ENCODE data around the gene SLC12A5.

SLC12A5 gene

GRCh38 chr20:46046588-46047310, 17.7 kb downstream of the SLC12A5 start:
- no peak for DNase-seq (ENCODE audit: low spot score)
- Histone ChIP-seq H3K4me3 (no peak overlapping the region), H3K27ac (no peak overlapping the region)
- TF ChIP-seq, protein P1, sequence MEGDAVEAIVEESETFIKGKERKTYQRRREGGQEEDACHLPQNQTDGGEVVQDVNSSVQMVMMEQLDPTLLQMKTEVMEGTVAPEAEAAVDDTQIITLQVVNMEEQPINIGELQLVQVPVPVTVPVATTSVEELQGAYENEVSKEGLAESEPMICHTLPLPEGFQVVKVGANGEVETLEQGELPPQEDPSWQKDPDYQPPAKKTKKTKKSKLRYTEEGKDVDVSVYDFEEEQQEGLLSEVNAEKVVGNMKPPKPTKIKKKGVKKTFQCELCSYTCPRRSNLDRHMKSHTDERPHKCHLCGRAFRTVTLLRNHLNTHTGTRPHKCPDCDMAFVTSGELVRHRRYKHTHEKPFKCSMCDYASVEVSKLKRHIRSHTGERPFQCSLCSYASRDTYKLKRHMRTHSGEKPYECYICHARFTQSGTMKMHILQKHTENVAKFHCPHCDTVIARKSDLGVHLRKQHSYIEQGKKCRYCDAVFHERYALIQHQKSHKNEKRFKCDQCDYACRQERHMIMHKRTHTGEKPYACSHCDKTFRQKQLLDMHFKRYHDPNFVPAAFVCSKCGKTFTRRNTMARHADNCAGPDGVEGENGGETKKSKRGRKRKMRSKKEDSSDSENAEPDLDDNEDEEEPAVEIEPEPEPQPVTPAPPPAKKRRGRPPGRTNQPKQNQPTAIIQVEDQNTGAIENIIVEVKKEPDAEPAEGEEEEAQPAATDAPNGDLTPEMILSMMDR (IDR thresholded peaks at IDR 0.05), result no peak

GRCh38 chr20:46047821-46048220, 18.8 kb downstream of the SLC12A5 start:
- TF ChIP-seq, protein P1 (IDR thresholded peaks at IDR 0.05), result no peak
- H3K4me3 ChIP-seq, result no peak overlapping the region
- H3K27ac ChIP-seq, result no peak overlapping the region
- no peak for DNase-seq (ENCODE audit: low spot score)

GRCh38 chr20:46049190-46049589, 20.2 kb downstream of the SLC12A5 start:
- no peak for DNase-seq (ENCODE audit: low spot score)
- Histone ChIP-seq H3K4me3 (no peak overlapping the region), H3K27ac (no peak overlapping the region)
- TF ChIP-seq, protein P1 (IDR thresholded peaks at IDR 0.05), result no peak

DNA sequence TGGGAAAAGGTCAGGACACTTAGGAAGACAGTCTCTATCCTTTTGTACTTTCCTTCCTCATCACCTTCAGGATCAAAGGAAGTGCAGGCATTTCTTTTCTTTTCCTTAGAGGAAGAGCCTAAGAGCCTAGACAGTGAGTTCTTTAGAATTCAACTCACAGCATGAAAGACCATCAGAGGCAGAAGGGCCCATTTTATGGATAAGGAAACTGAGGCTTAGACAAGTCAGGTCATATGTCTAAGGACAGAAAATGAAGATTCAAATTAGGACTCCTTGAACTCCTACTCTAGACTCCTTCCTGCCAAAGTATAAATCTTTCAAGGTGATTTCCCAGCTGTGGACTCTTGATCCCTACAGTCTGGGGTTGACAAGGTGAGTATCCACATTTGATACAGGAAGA, 20.8 kb downstream of the SLC12A5 start:
- no peak for DNase-seq (ENCODE audit: low spot score)
- TF ChIP-seq, protein P1 (IDR thresholded peaks at IDR 0.05), result no peak
- no peak overlapping the region for H3K4me3 ChIP-seq
- H3K27ac ChIP-seq, result no peak overlapping the region

GRCh38 chr20:46050444-46050843, 21.4 kb downstream of the SLC12A5 start:
- no peak for DNase-seq (ENCODE audit: low spot score)
- TF ChIP-seq, protein P1 (IDR thresholded peaks at IDR 0.05), result no peak

DNA sequence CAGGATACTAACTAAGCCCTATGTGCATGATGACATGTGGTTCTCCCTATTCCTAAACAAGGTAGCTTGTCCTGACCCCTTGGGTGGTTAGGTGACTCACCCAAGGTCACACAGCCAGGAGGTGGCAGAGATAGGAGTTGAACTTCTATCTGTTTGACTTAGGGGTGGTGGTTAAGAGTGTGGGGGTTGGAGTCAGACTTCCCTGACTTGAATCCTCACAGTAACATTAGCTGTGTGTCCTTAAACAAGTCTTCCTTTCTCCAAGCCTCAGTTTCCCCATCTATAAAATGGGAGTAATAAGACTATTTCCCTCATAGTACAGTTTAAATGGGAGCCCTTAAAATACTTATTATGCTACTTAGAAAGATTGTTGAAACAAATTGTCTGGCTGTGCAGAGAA, 21.9 kb downstream of the SLC12A5 start:
- Histone ChIP-seq H3K27ac (no peak overlapping the region), H3K4me3 (no peak overlapping the region)
- no peak for DNase-seq (ENCODE audit: low spot score)
- TF ChIP-seq, protein P1 (IDR thresholded peaks at IDR 0.05), result no peak

More at GRCh38 chr20:46050444-46050843, 21.4 kb downstream of the SLC12A5 start:
- Histone ChIP-seq H3K4me3 (no peak overlapping the region), H3K27ac (no peak overlapping the region)

All from coronary artery (tissue), 2 donors.